GM12878 (cell line): Measurements from ENCODE around the gene GSC2. TPM values are rescaled to one million over a fixed set of nuclear protein-coding genes. Genes with fewer than 3 reads are reported as not detected.

Source experiments
- ATAC-seq: fragments of 200-7000 bp; cut with Tn5 transposase; 3 replicates; pipeline ENCODE4 v1.9.1; 2020; ENCODE audit warnings: mild to moderate bottlenecking, moderate library complexity
- BruUV-seq: library from RNA; stranded (reverse); fragments of 400-500 nt; replicated peaks from 2 replicates; lab custom pipeline; 2021; lab: Mats Ljungman, UMichigan
- CTCF ChIA-PET: fragments of 300-600 bp; sonication (Branson Sonifier 250); formaldehyde crosslinking; extraction: SDS; loops from one replicate; lab custom pipeline; 2021; ENCODE audit warnings: inconsistent platforms; lab: Yijun Ruan, JAX
- POLR2A ChIA-PET: fragments of 350-600 bp; formaldehyde crosslinking; extraction: SDS; loops from one replicate; lab custom pipeline; 2021; ENCODE audit warnings: inconsistent platforms; lab: Charles Lee
- RAD21 ChIA-PET: fragments of 300-600 bp; sonication (Branson Sonifier 250); formaldehyde crosslinking; loops from one replicate; lab custom pipeline; 2023; ENCODE audit warnings: antibody characterized with exemption; ENCODE audit not compliant: unreplicated experiment; lab: Charles Lee
- SMC1A ChIA-PET: fragments of 300-600 bp; sonication (Branson Sonifier 250); formaldehyde crosslinking; loops from one replicate; lab custom pipeline; 2023; ENCODE audit not compliant: unreplicated experiment, uncharacterized antibody; lab: Charles Lee
- DNase-seq: peaks from one replicate; pipeline ENCODE4 v3.0.0-alpha.2; 2011; ENCODE audit warnings: low read depth, low spot score
- FAIRE-seq: peaks from 3 replicates; lab custom pipeline; 2011; peaks lifted over from hg19 to GRCh38; lab: Jason Lieb, UNC
- H2AFZ ChIP-seq: 2 replicates; pipeline ENCODE4 v1.6.0; 2011; ENCODE audit warnings: low read depth, low read length, control low read depth; ENCODE audit not compliant: control insufficient read depth
- H3K27ac ChIP-seq: 2 replicates; pipeline ENCODE4 v1.5.1; 2011; ENCODE audit warnings: control low read depth; ENCODE audit not compliant: control insufficient read depth, insufficient read depth
- H3K27me3 ChIP-seq, 2 experiments: replicated peaks in 1 of 2; 2 replicates each; pipeline versions ENCODE4 v1.6.0 to v1.6.1; 2011; ENCODE audit warnings: low read length in 1 of 2; ENCODE audit not compliant: control insufficient read depth in 2 of 2, insufficient read depth in 2 of 2
- H3K36me3 ChIP-seq, 2 experiments: 2 replicates each; pipeline ENCODE4 v1.5.1; 2011; ENCODE audit warnings: low read length in 1 of 2; ENCODE audit not compliant: control insufficient read depth in 2 of 2, insufficient read depth in 2 of 2
- H3K4me1 ChIP-seq: 2 replicates; pipeline ENCODE4 v1.6.1; 2011; ENCODE audit warnings: mild to moderate bottlenecking, low read length, moderate library complexity, mixed read lengths; ENCODE audit not compliant: control insufficient read depth, insufficient read depth
- H3K4me2 ChIP-seq: 2 replicates; pipeline ENCODE4 v1.6.0; 2011; ENCODE audit warnings: control low read depth; ENCODE audit not compliant: control insufficient read depth, insufficient read depth
- H3K4me3 ChIP-seq: fragments of 200-600 bp; sonication (generic); 2 replicates; pipeline ENCODE4 v1.5.1; 2016
- H3K79me2 ChIP-seq: 2 replicates; pipeline ENCODE4 v1.6.0; 2011; ENCODE audit warnings: low read length; ENCODE audit not compliant: control insufficient read depth, insufficient read depth
- H3K9ac ChIP-seq: 2 replicates; pipeline ENCODE4 v1.8.0; 2011; ENCODE audit warnings: low read length, control low read depth, mixed read lengths; ENCODE audit not compliant: control insufficient read depth, insufficient read depth
- H3K9me3 ChIP-seq: replicated peaks from 3 replicates; pipeline ENCODE4 v1.5.1; 2011; ENCODE audit warnings: mild to moderate bottlenecking, low read length; ENCODE audit not compliant: control insufficient read depth, insufficient read depth
- H4K20me1 ChIP-seq: 2 replicates; pipeline ENCODE4 v1.6.0; 2011; ENCODE audit not compliant: control insufficient read depth, insufficient read depth
- BACH1 ChIP-seq: fragments of 450-650 bp; IDR thresholded peaks from 2 replicates; pipeline ENCODE4 v1.6.1; 2017; ENCODE audit warnings: mild to moderate bottlenecking, borderline replicate concordance
- BCLAF1 ChIP-seq: fragments of 450-650 bp; IDR thresholded peaks from 2 replicates; pipeline ENCODE4 v1.6.1; 2017; ENCODE audit warnings: antibody characterized with exemption, mild to moderate bottlenecking, moderate library complexity
- CREB1 ChIP-seq: IDR thresholded peaks from 2 replicates; pipeline ENCODE4 v1.6.1; 2012; ENCODE audit warnings: low read depth, mild to moderate bottlenecking, inconsistent platforms
- CTCF ChIP-seq, 3 experiments: IDR thresholded peaks in 2 of 3; conservative IDR thresholded peaks in 1 of 3; 2 replicates each; pipeline ENCODE4 v1.5.1; 2011; ENCODE audit warnings: low read depth in 3 of 3, low read length in 3 of 3, mild to moderate bottlenecking in 3 of 3, control low read depth in 2 of 3, moderate library complexity in 2 of 3, inconsistent platforms in 1 of 3, mixed read lengths in 1 of 3; ENCODE audit not compliant: control insufficient read depth in 2 of 3, insufficient read depth in 1 of 3; ENCODE audit errors: extremely low read depth in 1 of 3
- EGR1 ChIP-seq, 2 experiments: IDR thresholded peaks; 1 replicate in 1 of 2; 2 replicates in 1 of 2; pipeline ENCODE4 v1.6.1; 2011 to 2012; ENCODE audit warnings: low read depth in 2 of 2, low read length in 2 of 2, borderline replicate concordance in 1 of 2, mild to moderate bottlenecking in 1 of 2, moderate library complexity in 1 of 2
- GATAD2B ChIP-seq: fragments of 450-650 bp; conservative IDR thresholded peaks from 2 replicates; pipeline ENCODE4 v1.6.1; 2017; ENCODE audit warnings: low read depth, mild to moderate bottlenecking, moderate library complexity
- HDAC6 ChIP-seq: fragments of 200-600 bp; sonication (generic); IDR thresholded peaks from one replicate; pipeline ENCODE4 v1.8.0; 2017; ENCODE audit warnings: antibody characterized with exemption; ENCODE audit not compliant: unreplicated experiment
- IRF5 ChIP-seq: fragments of 450-650 bp; IDR thresholded peaks from 2 replicates; pipeline ENCODE4 v1.6.1; 2017; ENCODE audit warnings: borderline replicate concordance
- MEF2A ChIP-seq: IDR thresholded peaks from 2 replicates; pipeline ENCODE4 v1.6.1; 2011; ENCODE audit warnings: low read depth, mild to moderate bottlenecking, low read length, moderate library complexity; ENCODE audit not compliant: insufficient read depth
- PML ChIP-seq: IDR thresholded peaks from 2 replicates; pipeline ENCODE4 v1.6.1; 2012; ENCODE audit warnings: low read length, inconsistent platforms
- RAD21 ChIP-seq: IDR thresholded peaks from 2 replicates; pipeline ENCODE4 v1.6.1; 2011; ENCODE audit warnings: mild to moderate bottlenecking, low read depth, low read length, moderate library complexity; ENCODE audit not compliant: insufficient read depth
- SIX5 ChIP-seq: IDR thresholded peaks from 2 replicates; pipeline ENCODE4 v1.6.1; 2011; ENCODE audit warnings: mild to moderate bottlenecking, low read depth, low read length, moderate library complexity; ENCODE audit not compliant: severe bottlenecking
- SMARCA5 ChIP-seq: fragments of 450-650 bp; IDR thresholded peaks from 2 replicates; pipeline ENCODE4 v1.6.1; 2017; ENCODE audit warnings: mild to moderate bottlenecking
- SMC3 ChIP-seq: IDR thresholded peaks from 2 replicates; pipeline ENCODE4 v1.6.1; 2011; ENCODE audit warnings: low read length, improper control_type of control experiment, borderline replicate concordance
- YY1 ChIP-seq: IDR thresholded peaks from 2 replicates; pipeline ENCODE4 v1.6.1; 2011; ENCODE audit warnings: low read depth, mild to moderate bottlenecking, low read length
- WGBS: methylation state at CpG from one replicate; pipeline ENCODE4 v1.1.6; 2016; ENCODE audit warnings: low lambda C conversion rate; ENCODE audit not compliant: insufficient replicate concordance, insufficient coverage; ENCODE audit errors: missing lambda C conversion rate; 5-methylcytosine and 5-hydroxymethylcytosine counted together
- in situ Hi-C: fragments of 300-500 bp; cut with MboI; formaldehyde crosslinking; loops from 9 replicates; pipeline ENCODE4 v1.14.3; 2018; ENCODE audit warnings: mixed read lengths
- intact Hi-C: fragments of 100-400 bp; cut with micrococcal nuclease; formaldehyde crosslinking; loops from one replicate; pipeline ENCODE4 v1.14.2; 2022; ENCODE audit not compliant: unreplicated experiment
- polyA plus RNA-seq, 11 experiments: library from polyadenylated mRNA; depleted of rRNA in 4 of 11; unstranded in 6 of 11; stranded (reverse) in 5 of 11; fragments of >200 nt; fragmentation: Nextera tagmentation in 4 of 11; fragmentation: Illumina TruSeq in 1 of 11; extraction: Ambion mirVana in 4 of 11; extraction: Trizol in 1 of 11; gene quantifications; 1 replicate in 1 of 11; 2 replicates in 10 of 11; pipeline versions ENCODE4 v1.2.1 to v1.2.3, GENCODE V29; 2011 to 2016; ENCODE audit warnings: inconsistent platforms in 2 of 11, missing spikeins in 2 of 11, low read depth in 1 of 11
- total RNA-seq, 4 experiments: library from RNA; depleted of rRNA in 3 of 4; stranded (reverse); fragments of >200 nt in 3 of 4; fragmentation: Illumina TruSeq in 1 of 4; extraction: Trizol in 1 of 4; gene quantifications; 2 replicates each; pipeline versions ENCODE4 v1.2.1 to v1.2.3, GENCODE V29; 2013 to 2021

The GSC2 gene
- total and polyA plus RNA-seq, 10 of the 15 experiments (the other 5 are each of a cell fraction or from before 2014, with no cell fraction given): not detected

- H4K20me1 ChIP-seq: no peaks in the 10 kb centered on the region
- no peak for TF ChIP-seq BACH1
- peak; percentile 69 to 77 (median 75) for TF ChIP-seq CTCF (IDR thresholded peaks at IDR 0.05 in 2 of 3, conservative IDR thresholded peaks at IDR 0.05 in 1 of 3; ENCODE audit: control insufficient read depth in 2 of 3, extremely low read depth in 1 of 3, insufficient read depth in 1 of 3, low read depth in 3 of 3, low read length in 3 of 3)
- no peak for TF ChIP-seq MEF2A
- TF ChIP-seq SMARCA5: no peak
- peak; percentile 60; the same call in 1 of the 2 replicates for TF ChIP-seq SMC3
- TF ChIP-seq BCLAF1: no peak
- TF ChIP-seq PML: no peak
- TF ChIP-seq EGR1 (IDR thresholded peaks at IDR 0.05; ENCODE audit: borderline replicate concordance in 1 of 2, low read depth in 2 of 2, low read length in 2 of 2): no peak
- TF ChIP-seq SIX5: no peak
- TF ChIP-seq YY1: 0 out of 2 replicates have a peak, but pooled peaks have one; percentile 18
- no peak for TF ChIP-seq GATAD2B
- no peak for TF ChIP-seq IRF5
- TF ChIP-seq CREB1: no peak
- no peak for TF ChIP-seq HDAC6
- TF ChIP-seq RAD21: peak; percentile 75
- TF ChIP-seq, all 136 proteins: peak for 4
- ATAC-seq (peak; percentile 84), DNase-seq (peak; percentile 28), FAIRE-seq (peak; percentile 98)
- CTCF ChIA-PET: interaction anchor here (0.6 to 3.6 kb wide), 31 partner anchors 10 to 451 kb away, joined by 3 to 36 read pairs (median 4); partner anchors contain the start of genes C22orf39, CDC45 and ESS2
- H3K4me1 ChIP-seq: peaks cover 15% of the 10 kb centered on the region
- no peak overlapping the region for H3K27ac ChIP-seq
- peak overlapping the region; percentile 98 for H3K4me2 ChIP-seq
- in situ Hi-C loops (loop anchor here (5.0 kb wide), 1 partner anchor 113 kb away; the partner anchor contains the start of gene CLTCL1), intact Hi-C loops (loop anchor here (2.0 to 5.0 kb wide), 4 partner anchors 35 to 451 kb away; partner anchors contain the start of genes C22orf39, ESS2, HIRA and MRPL40)
- SMC1A ChIA-PET: interaction anchor here (0.7 to 3.0 kb wide), 6 partner anchors 35 to 450 kb away, joined by 3 to 19 read pairs (median 3); partner anchors contain the start of genes CDC45, ESS2 and UFD1
- peak overlapping the region; percentile 76; the same call in 1 of the 2 replicates for H3K4me3 ChIP-seq
- POLR2A ChIA-PET: interaction anchor here (0.6 to 1.1 kb wide), 3 partner anchors 10 to 113 kb away, joined by 3 read pairs; no protein-coding TSS in a partner anchor
- H3K9me3 ChIP-seq: no peaks in the 10 kb centered on the region
- peaks cover 16% of the 10 kb centered on the region for H3K79me2 ChIP-seq
- peaks cover 0 to 1% of the 10 kb centered on the region in 2 experiments; a peak in 1 of 4 replicates for H3K27me3 ChIP-seq
- BruUV-seq: no TSS peak
- RAD21 ChIA-PET: interaction anchor here (1.0 to 2.3 kb wide), 13 partner anchors 35 to 450 kb away, joined by 3 to 21 read pairs (median 4); partner anchors contain the start of genes CDC45, ESS2, HIRA and MRPL40
- 28% methylated on average over 15 of the region's 15 CpGs for WGBS
- peak overlapping the region; percentile 85 for H2AFZ ChIP-seq
- no peak overlapping the region; the same call in none of the 2 replicates for H3K9ac ChIP-seq
- H3K36me3 ChIP-seq: no peaks in the 10 kb centered on the region
These were observed 29.5 kb upstream of the GSC2 start for GRCh38 chr22:19179497-19180048.
